22Rv1 (cell line): ENCODE data around the gene PRRX1.

Experiments used
- ZFX ChIP-seq: fragments of 450-650 bp; IDR thresholded peaks from 2 replicates; pipeline ENCODE4 v1.6.1; 2017; ENCODE audit warnings: antibody characterized with exemption, borderline replicate concordance
- TF ChIP-seq, protein P1 (sequence below): fragments of 450-650 bp; IDR thresholded peaks from 2 replicates; pipeline ENCODE4 v1.5.1; 2017; ENCODE audit warnings: mild to moderate bottlenecking

DNA sequence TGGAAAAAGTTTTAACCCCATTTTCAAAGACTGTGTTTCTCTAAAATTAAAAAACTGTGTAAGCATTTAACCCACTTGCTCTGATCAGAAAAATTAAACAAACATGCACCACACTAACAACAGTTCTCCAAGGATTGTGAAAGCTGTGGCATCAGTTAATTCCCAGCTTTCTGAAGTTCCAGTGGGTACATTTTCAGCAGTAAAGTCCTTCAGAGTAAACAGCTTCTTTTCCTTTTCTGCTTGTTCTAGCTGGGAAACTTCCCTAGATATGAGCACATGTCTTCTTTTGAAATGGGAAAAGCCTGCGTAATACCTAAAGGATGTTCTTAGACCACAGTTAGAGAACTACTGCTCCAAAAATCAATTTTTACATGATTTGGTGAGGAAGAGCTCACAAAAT is 11.1 kb downstream of the PRRX1 start:
- TF ChIP-seq, protein P1, sequence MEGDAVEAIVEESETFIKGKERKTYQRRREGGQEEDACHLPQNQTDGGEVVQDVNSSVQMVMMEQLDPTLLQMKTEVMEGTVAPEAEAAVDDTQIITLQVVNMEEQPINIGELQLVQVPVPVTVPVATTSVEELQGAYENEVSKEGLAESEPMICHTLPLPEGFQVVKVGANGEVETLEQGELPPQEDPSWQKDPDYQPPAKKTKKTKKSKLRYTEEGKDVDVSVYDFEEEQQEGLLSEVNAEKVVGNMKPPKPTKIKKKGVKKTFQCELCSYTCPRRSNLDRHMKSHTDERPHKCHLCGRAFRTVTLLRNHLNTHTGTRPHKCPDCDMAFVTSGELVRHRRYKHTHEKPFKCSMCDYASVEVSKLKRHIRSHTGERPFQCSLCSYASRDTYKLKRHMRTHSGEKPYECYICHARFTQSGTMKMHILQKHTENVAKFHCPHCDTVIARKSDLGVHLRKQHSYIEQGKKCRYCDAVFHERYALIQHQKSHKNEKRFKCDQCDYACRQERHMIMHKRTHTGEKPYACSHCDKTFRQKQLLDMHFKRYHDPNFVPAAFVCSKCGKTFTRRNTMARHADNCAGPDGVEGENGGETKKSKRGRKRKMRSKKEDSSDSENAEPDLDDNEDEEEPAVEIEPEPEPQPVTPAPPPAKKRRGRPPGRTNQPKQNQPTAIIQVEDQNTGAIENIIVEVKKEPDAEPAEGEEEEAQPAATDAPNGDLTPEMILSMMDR = no peak
- no peak for TF ChIP-seq ZFX
